GM19328 (cell line): ENCODE results near the gene GALNT9.

Experiments
- ATAC-seq: cut with Tn5 transposase; IDR thresholded peaks from one replicate; pipeline ENCODE4 v1.9.1; 2021; ENCODE audit warnings: mild to moderate bottlenecking, moderate library complexity; ENCODE audit not compliant: unreplicated experiment

GALNT9 gene

DNA sequence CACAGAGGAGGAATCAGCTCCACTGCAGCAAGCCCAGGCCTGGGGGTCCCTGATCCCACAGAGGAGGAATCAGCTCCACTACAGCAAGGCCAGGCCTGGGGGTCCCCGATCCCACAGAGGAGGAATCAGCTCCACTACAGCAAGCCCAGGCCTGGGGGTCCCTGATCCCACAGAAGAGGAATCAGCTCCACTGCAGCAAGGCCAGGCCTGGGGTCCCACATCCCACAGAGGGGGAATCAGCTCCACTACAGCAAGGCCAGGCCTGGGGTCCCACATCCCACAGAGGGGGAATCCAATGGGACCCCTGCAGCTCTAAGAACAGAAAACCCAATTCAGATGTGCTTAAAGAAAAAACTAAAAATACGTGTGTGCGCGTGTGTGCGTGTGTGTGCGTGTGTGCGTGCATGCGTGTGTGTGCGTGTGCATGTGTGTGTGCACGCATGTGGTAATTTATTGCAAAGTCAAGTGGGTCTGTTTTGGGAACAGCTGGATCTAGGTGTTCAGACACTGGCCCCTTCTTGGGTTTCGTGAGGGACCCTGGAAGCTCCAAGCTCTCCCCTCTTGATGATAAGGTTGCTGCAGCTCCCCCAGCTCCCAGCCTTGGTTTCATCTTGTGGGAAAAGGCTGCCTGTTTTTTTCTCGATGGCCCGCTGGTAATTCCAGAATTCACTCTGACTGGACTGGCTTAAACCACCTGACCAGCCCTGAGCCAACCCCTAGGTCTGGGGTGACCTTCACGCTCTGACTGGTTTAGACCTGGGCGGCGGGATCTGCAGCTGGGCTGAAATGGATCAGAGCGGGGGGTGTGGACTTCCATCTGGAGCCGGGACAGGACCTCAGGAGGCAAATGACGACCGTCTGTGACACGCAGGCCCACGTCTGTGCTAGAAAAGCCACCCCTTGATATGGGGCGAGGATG lies 47.1 kb downstream of the GALNT9 start:
- no peak for ATAC-seq

DNA sequence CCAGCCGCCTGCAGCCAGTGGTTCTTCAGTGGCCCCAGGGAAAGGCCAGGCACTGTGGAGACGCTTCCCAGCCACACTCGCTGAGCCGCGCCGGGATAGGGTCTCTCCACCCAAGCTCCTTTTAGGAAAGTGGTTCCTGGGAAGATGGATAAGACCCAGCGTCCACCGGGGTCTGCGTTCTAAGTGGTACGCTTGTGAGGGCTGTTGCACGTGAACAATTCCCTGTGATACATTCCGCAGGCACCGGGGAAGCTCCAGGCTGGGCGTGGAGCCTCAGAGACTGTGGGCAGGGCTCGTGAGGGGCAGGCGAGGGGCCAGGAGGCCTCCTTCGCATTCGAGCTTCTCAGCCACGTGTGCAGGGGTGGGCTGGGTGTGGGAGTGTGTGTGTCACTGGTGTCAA lies 48.4 kb downstream of the GALNT9 start:
- no peak for ATAC-seq

DNA sequence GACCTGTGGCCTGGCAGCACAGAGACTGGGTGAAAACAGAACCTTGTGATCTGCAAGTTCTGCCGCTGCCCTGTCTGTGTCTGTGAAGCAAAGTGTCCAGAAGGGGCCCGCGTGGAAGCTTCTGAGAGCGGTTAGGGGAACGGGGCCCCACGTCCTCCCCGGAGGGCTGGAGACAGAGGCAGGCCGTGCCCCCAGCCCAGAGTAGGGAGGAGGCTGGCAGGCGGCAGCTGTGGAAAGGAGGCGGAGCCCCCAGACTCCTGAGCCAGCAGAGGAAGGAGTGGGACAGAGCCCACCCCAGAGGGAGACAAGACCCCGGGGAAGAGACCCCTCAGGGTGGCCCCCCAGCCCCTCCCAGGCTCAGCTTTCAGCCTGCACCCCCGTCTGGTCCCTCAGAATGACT lies 49.0 kb downstream of the GALNT9 start:
- no peak for ATAC-seq

DNA sequence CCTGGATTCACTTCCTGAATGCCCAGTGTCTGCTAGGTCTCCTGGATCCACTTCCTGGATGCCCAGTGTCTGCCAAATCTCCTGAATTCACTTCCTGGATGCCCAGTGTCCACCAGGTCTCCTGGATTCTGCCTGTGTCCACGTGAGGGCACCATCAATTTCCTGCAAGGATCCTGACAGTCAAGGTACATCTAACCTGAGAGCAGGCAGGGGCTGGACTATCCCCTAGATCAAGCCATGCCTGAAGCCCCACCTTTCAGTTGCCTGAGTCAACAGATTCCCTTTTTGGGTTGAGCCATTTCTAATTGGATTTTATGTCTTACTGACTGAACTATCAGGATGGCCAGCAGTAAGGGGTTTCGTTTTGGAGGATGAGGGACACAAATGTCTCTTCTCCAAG lies 49.5 kb downstream of the GALNT9 start:
- ATAC-seq, result no peak

DNA sequence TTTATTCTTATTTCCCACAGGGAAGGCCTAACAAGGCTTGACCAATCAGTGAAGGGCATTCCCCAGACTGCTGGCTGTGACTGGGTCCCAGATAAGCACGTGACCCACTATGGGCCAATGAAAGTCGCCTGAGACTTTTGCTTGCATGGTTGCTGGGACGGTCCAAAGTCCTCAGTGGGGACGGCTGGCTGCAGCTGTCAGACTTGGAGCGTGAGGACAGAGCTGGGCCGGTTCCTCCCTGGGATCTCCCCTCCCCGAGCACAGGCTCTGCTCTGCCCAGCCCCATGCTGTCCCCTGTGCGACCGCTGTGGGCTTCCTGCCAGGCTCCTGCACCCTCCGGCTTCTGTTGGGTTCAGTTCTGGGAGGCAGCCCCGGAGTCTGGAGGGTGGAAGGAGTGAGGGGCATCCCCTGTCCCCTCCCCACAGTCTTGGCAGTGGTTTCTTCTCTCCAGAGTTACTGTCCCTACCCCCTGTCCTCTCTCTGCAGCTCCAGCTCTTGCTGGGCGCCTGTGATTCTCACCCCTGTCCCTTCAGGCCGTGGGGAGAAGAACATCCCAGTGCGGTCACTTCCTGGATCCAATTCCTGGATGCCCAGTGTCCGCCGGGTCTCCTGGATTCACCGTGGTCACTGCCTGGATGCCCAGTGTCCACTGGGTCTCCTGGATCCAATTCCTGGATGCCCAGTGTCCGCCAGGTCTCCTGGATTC lies 50.1 kb downstream of the GALNT9 start:
- ATAC-seq, result no peak

DNA sequence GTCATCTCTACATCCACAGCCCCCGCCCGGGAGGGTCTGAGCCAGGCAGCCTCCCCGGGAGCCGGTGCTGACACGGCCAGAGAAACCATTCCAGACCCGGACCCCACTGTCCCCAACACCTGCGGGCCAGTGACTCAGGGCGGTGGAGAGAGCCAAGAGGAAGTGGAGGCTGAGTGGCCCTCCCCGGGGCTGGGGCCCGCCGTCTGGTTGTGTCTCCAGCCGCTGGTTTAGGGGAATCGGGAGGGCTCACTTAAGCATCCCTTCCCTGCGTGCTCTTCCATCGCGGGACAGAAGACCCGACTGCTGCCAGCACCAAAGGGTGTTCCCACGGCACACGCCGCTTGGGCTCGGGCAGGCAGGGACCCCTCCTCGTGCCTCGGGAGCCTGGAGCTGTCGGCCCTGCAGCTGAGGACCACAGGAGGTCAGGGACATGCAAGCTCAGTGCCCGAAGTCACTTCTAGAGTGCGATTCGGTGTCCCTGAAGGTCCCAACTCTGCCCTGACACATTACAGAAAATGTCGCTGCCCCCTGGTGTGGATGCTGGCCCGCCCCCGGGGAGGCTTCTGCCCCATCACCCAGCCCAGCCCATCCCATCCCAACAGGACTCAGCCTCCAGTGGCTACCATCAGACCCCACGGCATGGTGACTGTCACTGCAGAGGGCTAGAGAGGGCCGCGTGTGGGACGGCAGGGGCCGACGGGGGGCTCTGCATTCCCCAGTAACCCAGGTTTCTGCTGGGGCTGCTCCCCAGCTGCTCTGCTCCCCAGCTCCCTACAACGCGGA lies 50.8 kb downstream of the GALNT9 start:
- ATAC-seq, result no peak

DNA sequence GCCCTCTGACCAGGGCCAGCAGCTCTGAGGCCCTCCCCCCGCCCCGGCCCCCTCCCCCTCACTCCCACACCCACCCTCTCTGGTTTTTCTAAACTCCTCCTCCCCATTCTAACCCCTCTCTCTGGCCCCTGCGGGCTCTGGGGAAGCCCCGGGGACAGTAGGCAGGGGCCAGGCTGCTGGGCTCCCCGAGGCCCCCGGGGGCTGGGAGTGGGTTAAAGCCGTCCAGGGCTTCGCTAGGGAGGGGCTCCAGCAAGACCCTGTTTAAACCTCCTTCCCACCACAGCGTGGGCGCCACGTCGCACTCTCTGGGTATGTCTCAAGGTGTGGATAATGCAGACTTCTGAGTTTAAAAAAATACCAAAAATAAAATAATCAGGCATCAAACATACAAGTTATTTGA lies 51.4 kb downstream of the GALNT9 start:
- no peak for ATAC-seq

DNA sequence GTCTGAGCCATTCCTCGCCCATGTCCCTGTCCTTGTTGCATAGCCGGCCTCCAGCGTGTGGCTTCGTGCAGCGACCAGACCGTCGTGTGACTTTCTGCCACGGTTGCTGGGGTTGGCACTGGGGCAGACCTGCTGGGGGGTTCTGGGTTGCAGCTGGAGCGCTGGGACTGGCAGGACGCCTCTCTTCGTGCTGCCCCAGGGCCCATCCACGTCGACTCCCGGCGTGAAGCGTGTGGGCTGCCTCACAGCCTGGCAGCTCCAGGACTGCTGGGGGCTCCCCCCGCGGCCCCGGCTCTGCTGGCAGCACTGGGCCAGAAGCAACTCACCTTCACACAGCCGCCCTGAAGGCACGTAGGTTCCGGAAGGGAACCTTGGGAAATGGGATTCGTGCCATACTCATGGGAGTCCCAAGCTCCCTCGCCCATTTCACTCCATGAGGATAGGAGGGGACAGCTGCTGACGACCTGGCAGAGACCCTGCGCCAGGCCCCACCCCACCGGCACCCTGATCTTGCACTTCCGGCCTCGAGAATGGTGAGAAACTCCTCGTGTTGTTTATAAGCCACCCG lies 51.9 kb downstream of the GALNT9 start:
- ATAC-seq, result no peak

DNA sequence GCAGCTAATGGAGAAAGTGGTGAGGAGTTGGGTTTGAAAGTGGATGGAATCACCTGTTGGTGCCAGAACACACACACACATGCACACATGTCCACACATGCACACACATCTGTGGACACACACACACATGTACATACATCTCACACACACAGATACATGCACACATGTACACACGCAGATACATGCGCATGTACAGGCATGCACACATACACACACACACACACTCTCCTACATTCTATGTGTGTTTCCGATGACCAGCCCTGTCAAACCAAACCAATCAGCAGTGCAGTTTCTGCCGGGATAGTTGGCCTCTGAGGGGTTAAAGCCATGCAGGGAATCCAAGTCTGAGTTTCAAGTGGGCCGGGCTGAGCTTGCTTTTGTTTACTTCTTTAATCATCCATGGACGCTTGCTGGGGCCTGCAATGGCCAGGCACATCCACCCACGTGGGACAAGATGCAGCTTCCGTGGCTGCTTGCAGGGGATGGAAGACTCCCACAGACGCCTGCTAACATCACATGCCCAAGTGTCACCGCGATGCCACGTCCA lies 52.5 kb downstream of the GALNT9 start:
- ATAC-seq, result no peak

DNA sequence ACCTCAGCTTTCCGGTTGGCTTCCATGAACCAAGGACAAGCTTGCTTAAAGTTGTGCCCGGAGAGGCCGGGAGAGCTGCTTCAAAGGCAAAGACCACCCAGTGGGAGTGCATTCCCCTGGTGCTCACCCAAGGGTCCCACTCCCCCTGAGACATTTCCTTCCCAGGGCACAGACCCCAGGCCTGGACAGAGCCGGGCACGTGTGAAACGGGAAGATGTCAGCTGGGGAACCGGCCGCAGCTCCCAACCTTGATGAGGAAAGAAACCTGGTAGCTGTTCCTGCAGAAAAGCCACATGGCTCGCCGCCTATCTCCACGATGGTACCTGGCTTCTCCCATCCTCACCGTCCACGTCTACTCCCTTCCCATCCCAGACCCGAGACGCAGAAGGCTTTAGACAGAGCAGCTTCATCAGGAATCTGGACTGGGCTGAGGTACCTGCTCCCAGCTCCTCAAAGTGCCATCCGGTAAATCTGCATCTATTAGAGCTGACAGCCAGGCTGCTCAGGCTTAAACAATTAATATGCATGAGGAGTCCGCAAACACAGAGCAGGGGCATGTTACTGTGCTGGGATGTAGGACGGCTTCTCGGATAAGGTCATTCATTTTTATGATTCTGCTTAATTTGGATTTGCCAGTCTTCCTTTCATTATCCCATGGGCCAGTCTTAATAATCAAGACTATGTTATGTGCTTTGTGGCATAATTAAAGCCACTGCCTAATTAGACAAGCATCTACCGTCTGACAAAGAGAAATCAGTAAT lies 53.1 kb downstream of the GALNT9 start:
- ATAC-seq, result no peak

DNA sequence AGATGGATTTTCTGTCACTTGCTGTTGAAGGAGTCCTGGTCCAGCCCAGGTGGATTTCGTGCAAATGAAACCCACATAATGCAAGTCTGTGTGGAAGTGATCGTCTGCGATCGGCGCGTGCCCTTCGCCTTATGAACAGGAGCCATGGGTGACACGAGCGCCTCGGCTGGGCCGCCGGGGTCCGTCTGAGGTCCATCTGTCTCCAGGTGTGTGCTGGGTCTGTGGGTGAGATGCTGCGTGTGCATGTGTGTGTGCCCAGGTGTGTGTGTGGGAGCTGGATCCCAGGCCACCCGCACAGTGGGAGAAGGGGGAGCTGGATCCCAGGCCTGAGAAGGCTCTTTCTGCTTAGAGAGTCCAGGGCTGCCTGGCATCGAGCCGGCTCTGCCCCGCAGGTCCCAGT lies 53.8 kb downstream of the GALNT9 start:
- ATAC-seq, result no peak

DNA sequence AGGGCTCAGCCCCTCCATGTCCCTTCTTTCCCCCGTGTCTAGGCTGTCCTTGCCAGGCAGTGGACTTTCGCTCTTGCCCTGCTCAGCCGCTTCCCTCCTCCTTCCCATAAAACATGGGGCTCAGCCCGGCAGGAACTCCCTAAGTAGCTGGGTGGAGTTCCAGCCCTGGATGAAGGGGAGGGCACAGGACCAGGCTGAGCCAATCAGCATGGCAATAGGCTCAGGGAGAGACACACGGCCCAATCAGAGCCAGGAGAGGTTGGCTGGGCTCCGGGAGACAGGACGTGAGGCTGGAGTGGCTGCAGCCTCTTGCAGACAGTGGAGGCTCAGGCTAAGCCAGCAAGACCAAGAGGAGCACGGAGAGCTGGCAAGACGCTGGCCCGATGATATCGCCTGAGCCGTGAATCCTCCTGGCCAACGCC lies 54.3 kb downstream of the GALNT9 start:
- no peak for ATAC-seq

DNA sequence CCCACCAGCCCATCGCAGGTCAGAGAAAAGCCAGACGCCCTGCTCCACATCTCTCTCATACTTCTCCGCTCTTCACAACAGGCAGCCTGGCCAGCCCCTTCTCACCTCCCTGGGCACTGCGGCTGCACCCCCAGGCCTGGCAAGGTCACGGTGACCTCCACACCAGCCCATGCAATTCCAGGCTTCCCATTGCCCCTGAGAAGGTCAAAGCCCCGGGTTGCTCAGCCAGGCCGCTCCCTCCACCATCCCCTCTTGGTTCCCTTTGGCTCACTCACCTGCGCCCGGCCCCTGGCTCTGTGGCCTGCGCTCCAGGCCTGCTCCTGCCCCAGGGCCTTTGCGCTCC lies 55.4 kb downstream of the GALNT9 start:
- no peak for ATAC-seq

DNA sequence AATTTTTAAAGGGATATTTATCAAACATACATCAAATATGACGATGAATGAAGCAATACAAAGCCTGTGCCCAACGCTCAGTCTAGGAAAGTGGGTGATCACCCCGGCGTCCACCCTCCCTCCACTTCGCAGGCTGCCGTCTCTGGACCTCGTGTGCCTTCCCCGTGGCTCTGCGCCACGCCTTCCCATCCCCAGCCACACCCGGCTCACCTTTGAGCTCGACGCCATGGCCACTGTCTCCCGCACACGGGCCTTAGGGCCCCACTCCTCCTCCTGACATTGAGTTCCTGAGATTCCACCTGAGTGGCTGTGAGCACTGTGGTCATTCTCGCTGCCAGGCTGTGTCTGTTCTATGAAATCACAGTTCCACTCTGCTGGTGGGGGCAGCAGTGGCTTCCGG lies 56.7 kb downstream of the GALNT9 start:
- no peak for ATAC-seq

DNA sequence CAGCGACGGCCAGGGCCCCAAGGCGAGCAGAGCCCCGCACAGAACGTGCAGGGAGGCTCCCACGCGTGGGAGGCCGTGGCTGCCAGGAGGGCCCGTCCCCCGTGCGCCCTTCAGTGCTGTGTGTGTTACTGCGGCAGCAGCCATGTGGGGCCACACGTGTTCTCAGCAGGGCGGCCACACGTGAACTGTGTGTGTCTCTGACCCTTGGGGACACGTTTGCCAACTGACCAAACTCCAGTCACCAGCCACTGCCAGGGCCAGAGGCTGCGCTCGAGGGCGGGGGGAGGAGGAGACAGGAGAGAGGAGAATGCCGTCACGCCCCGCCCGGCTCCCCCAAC lies 57.7 kb downstream of the GALNT9 start:
- ATAC-seq, result no peak

DNA sequence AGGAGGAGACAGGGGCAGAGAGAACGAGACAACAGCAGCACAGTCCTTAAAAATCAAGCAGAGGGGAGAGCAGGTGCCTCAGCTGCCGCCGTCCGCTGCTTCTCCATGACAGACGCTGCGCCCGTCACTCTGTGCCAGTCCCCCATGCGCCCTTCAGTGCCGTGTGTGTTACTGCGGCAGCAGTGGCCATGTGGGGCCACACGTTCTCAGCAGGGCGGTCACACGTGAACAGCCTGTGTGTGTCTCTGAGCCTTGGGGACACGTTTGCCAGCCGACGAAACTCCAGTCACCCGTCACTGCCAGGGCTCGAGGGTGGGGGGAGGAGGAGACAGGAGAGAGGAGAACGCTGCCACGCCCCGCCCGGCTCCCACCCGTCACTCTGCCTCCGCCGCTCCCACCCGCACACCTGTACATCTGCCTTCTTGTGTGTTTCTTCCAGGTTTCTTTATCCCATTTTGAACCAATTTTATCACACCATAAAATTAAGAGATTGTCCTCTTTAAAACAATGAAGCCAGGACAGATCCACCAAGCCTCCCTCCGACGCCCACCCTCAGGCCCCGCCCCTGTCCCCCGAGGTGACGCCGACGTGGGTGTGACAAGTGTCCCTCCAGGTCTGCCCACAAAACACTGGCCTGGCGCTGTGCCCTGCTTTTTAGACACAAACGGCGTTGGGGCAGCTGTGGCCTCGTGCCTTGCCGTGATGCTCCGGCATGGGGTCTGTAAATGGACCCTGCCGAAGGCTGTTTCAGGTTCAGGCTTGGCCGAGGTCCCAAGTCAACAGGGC lies 58.2 kb downstream of the GALNT9 start:
- no peak for ATAC-seq

DNA sequence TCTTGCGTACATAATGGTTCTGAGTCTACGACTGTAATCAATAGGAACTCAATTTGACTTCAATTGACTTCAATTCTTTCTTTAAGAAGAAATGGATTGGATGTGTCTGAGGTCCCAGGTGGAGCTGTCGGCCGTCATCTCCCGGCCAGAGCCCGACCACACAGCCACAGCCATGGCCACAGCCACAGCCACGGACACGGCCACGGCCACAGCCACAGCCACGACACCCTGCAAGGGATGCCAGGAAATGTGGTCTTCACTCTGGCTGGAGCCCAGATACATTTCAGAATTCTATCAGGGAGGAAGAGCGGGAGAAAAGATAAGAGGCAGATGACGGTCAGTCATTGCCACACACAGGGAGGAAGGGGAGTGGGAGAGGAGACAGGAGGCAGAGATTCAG lies 58.9 kb downstream of the GALNT9 start:
- no peak for ATAC-seq

DNA sequence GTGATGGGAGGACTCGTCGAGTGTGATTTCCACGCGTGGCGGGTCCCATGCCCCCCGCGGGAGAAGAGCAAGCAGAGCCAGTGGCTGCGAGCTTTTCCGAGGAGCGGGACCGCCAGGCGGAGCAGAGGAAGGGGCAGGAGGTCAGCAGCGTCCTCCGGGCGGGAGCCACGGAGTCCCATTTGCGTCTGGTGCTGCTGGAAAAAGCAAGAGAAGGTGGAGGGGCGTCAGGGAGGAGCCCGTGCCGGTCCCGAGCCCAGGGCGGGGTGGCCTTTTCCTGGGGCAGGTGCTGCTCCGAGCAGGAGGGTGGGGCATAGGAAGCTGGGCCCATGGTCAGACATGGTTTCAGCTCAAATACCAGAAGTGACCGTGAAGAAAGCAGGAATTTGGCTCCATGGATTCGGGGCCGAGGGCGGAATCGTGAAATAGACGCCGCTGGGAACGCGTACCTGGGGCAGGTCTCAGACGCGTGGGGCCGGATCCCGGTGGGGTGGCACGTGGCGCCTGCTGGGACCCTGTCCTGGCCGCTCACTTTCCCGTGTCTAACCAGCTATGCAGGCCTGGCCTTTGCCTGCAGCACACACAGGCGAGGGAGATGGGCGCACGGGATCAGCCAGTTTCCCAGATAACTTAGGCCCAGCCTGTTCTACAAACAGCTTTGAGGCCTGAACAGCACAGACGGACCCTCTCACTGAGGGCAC lies 60.0 kb downstream of the GALNT9 start:
- no peak for ATAC-seq

DNA sequence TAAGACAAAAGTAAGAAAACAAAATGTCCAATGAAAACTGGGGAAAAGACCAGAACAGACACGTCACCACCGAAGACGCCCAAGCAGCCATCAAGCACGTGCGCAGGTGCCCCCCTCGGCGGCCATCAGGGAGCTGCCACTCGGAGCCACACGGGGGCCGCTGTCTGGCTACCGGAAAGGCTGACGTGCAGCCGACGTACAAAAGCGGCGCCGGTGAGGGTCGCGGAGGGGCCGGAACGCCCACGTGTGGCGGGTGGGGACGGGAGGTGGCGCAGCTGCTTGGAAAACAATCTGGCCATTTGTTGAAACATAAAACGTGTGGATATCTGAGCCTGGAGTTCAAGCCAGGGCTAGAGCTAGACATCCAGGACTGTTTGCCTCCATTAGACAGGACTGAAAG lies 60.7 kb downstream of the GALNT9 start:
- ATAC-seq, result no peak
